GM23338 (cell line): Measurements from ENCODE around the gene BIN1. TPM values are rescaled to one million over a fixed set of nuclear protein-coding genes. Genes with fewer than 3 reads are reported as not detected.

Source experiments
- ATAC-seq: fragments of 200-7000 bp; cut with Tn5 transposase; 3 replicates; pipeline ENCODE4 v1.9.1; 2020
- DNase-seq: peaks from one replicate; pipeline ENCODE4 v3.0.0-alpha.2; 2015; ENCODE audit warnings: low spot score
- H2AFZ ChIP-seq: fragments of 200-600 bp; sonication (generic); 2 replicates; pipeline ENCODE4 v1.8.0; 2016; ENCODE audit warnings: antibody characterized with exemption, mild to moderate bottlenecking, moderate library complexity
- H3F3A ChIP-seq: fragments of 200-600 bp; sonication (generic); replicated peaks from 2 replicates; pipeline ENCODE4 v1.8.0; 2017; ENCODE audit warnings: antibody characterized with exemption, mixed run types, low read depth
- H3K27ac ChIP-seq: fragments of 200-600 bp; sonication (generic); 2 replicates; pipeline ENCODE4 v1.6.1; 2016; ENCODE audit warnings: low read depth
- H3K27me3 ChIP-seq: fragments of 200-600 bp; sonication (generic); 2 replicates; pipeline ENCODE4 v1.8.0; 2016; ENCODE audit warnings: mild to moderate bottlenecking, mixed run types, moderate library complexity; ENCODE audit not compliant: insufficient read depth
- H3K36me3 ChIP-seq: fragments of 200-600 bp; sonication (generic); 2 replicates; pipeline ENCODE4 v1.8.0; 2016; ENCODE audit warnings: mild to moderate bottlenecking; ENCODE audit not compliant: insufficient read depth
- H3K4me1 ChIP-seq: fragments of 200-600 bp; sonication (generic); 2 replicates; pipeline ENCODE4 v1.8.0; 2016; ENCODE audit warnings: mild to moderate bottlenecking, moderate library complexity; ENCODE audit not compliant: insufficient read depth
- H3K4me2 ChIP-seq: fragments of 200-600 bp; sonication (generic); 2 replicates; pipeline ENCODE4 v1.7.1; 2017; ENCODE audit warnings: mixed run types
- H3K4me3 ChIP-seq: fragments of 200-600 bp; sonication (generic); 2 replicates; pipeline ENCODE4 v1.6.1; 2016; ENCODE audit warnings: mixed run types
- H3K79me2 ChIP-seq: fragments of 200-600 bp; sonication (generic); replicated peaks from 2 replicates; pipeline ENCODE4 v1.8.0; 2017; ENCODE audit warnings: mild to moderate bottlenecking; ENCODE audit not compliant: insufficient read depth
- H3K9me2 ChIP-seq: fragments of 200-600 bp; sonication (generic); 2 replicates; pipeline ENCODE4 v1.8.0; 2017; ENCODE audit not compliant: insufficient read depth
- H4K20me1 ChIP-seq: fragments of 200-600 bp; sonication (generic); replicated peaks from 2 replicates; pipeline ENCODE4 v1.8.0; 2017; ENCODE audit warnings: mild to moderate bottlenecking; ENCODE audit not compliant: insufficient read depth
- H3K27ac Mint-ChIP-seq: 2 replicates; pipeline ENCODE4 v1.8.0; 2020; ENCODE audit warnings: inconsistent platforms, mild to moderate bottlenecking, moderate library complexity, mixed read lengths
- H3K27me3 Mint-ChIP-seq: 3 replicates; pipeline ENCODE4 v1.8.0; 2022; ENCODE audit warnings: low read depth, mild to moderate bottlenecking, moderate library complexity, mixed read lengths, inconsistent platforms; ENCODE audit not compliant: insufficient read depth, poor library complexity
- H3K36me3 Mint-ChIP-seq: 3 replicates; pipeline ENCODE4 v1.8.0; 2021; ENCODE audit warnings: low read depth, mild to moderate bottlenecking, inconsistent platforms, moderate library complexity, mixed read lengths
- H3K4me1 Mint-ChIP-seq: 3 replicates; pipeline ENCODE4 v1.8.0; 2020; ENCODE audit warnings: mild to moderate bottlenecking, inconsistent platforms, mixed read lengths
- H3K4me3 Mint-ChIP-seq: 3 replicates; pipeline ENCODE4 v1.8.0; 2021; ENCODE audit warnings: moderate library complexity, mild to moderate bottlenecking, inconsistent platforms, mixed read lengths
- H3K9me3 Mint-ChIP-seq: 3 replicates; pipeline ENCODE4 v1.8.0; 2020; ENCODE audit warnings: moderate library complexity, mild to moderate bottlenecking, inconsistent platforms, mixed read lengths
- CREB1 ChIP-seq: fragments of 250-450 bp; sonication (Bioruptor Pico); IDR thresholded peaks from 2 replicates; pipeline ENCODE4 v1.5.0; 2020; ENCODE audit warnings: low read depth, mild to moderate bottlenecking, moderate library complexity
- CTCF ChIP-seq, 2 experiments: fragments of 200-600 bp in 1 of 2; sonication (generic) in 1 of 2; conservative IDR thresholded peaks; 2 replicates each; pipeline versions ENCODE4 v1.5.1 to v1.6.1; 2016 to 2017; ENCODE audit warnings: antibody characterized with exemption in 2 of 2, low read depth in 2 of 2, mild to moderate bottlenecking in 2 of 2, moderate library complexity in 1 of 2
- POLR2AphosphoS5 ChIP-seq: IDR thresholded peaks from 2 replicates; pipeline ENCODE4 v1.6.1; 2016; ENCODE audit warnings: antibody characterized with exemption, low read depth
- STAT1 ChIP-seq: IDR thresholded peaks from one replicate; pipeline ENCODE4 v1.6.1; 2016; ENCODE audit warnings: antibody characterized with exemption; ENCODE audit not compliant: unreplicated experiment
- ZNF114 ChIP-seq: fragments of 250-450 bp; sonication (Bioruptor Pico); IDR thresholded peaks from 2 replicates; pipeline ENCODE4 v1.5.0; 2020; ENCODE audit warnings: mild to moderate bottlenecking, moderate library complexity
- polyA plus RNA-seq: library from polyadenylated mRNA; unstranded; fragments of >200 nt; fragmentation: Nextera tagmentation; extraction: Ambion mirVana; gene quantifications from 2 replicates; pipeline ENCODE4 v1.2.1, GENCODE V29; 2016
- total RNA-seq: library from RNA; depleted of rRNA; stranded (reverse); fragments of >200 nt; shearing (Covaris generic); gene quantifications from 2 replicates; pipeline ENCODE4 v1.2.3, GENCODE V29; 2014
- TF ChIP-seq, protein P1 (sequence below): IDR thresholded peaks from one replicate; pipeline ENCODE4 v1.6.1; 2018; ENCODE audit warnings: antibody characterized with exemption; ENCODE audit not compliant: unreplicated experiment

BIN1 gene
- total and polyA plus RNA-seq, 2 experiments from 2014 or later: 30.1 to 56.4 TPM

- TF ChIP-seq CTCF (conservative IDR thresholded peaks at IDR 0.05; ENCODE audit: low read depth in 2 of 2) (no peak), ZNF114 (no peak), POLR2AphosphoS5 (no peak)
- TF ChIP-seq, protein P1, sequence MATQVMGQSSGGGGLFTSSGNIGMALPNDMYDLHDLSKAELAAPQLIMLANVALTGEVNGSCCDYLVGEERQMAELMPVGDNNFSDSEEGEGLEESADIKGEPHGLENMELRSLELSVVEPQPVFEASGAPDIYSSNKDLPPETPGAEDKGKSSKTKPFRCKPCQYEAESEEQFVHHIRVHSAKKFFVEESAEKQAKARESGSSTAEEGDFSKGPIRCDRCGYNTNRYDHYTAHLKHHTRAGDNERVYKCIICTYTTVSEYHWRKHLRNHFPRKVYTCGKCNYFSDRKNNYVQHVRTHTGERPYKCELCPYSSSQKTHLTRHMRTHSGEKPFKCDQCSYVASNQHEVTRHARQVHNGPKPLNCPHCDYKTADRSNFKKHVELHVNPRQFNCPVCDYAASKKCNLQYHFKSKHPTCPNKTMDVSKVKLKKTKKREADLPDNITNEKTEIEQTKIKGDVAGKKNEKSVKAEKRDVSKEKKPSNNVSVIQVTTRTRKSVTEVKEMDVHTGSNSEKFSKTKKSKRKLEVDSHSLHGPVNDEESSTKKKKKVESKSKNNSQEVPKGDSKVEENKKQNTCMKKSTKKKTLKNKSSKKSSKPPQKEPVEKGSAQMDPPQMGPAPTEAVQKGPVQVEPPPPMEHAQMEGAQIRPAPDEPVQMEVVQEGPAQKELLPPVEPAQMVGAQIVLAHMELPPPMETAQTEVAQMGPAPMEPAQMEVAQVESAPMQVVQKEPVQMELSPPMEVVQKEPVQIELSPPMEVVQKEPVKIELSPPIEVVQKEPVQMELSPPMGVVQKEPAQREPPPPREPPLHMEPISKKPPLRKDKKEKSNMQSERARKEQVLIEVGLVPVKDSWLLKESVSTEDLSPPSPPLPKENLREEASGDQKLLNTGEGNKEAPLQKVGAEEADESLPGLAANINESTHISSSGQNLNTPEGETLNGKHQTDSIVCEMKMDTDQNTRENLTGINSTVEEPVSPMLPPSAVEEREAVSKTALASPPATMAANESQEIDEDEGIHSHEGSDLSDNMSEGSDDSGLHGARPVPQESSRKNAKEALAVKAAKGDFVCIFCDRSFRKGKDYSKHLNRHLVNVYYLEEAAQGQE: no peak
These were observed 56.2 kb downstream of the BIN1 start (continued) for GRCh38 chr2:127050803-127051115.

DNA sequence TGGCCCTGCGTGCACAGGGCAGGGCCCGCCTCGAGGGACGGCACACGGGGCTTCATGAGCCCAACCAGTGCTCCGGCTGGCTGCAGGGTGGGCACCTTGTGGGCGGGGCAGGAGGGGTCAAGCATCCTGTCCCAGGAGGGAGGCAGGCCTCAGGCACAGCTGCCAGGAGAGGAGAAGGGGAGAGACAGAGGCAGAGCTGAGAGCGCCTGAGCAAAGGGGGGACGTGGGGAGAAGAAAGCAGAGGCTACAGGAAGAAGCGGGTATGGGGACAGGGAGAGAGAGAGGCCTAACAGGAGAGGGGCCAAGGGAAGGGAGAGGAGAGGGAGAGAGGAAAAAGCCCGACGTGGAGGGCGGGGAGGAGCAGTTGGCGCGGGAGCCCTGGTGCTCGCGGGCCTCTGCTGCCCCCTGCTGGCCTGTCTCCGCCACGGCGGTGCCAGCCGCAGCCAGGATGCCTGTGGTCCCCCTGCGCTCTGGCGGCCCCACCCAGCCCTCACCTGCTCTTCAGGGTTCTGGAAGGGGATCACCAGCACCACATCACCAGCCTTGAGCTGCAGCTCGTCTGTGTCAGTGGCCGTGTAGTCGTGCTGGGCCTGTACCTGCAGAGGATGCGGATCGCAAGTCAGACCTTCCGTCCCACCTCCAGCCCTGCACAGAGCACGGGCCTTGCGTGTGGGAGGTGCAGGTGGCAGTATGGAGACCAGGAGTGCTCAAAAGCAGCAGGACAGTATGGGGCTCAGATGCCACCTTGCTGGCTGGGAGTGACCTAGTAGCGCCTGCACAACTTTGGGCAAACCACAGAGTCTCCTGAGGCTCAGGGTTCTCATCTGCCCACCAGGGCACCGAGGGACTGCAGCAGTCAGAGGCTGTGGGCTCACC lies 56.8 kb downstream of the BIN1 start:
- Histone ChIP-seq H3K9me2 (no peaks in the 10 kb centered on the region), H3K79me2 (no peaks in the 10 kb centered on the region), H2AFZ (peak overlapping the region; percentile 84), H3F3A (no peaks in the 10 kb centered on the region), H3K27me3 (no peaks in the 10 kb centered on the region), H3K4me1 (0 out of 2 replicates have a peak, but pooled peaks cover 3% of the 10 kb centered on the region), H3K27ac (no peak overlapping the region), H3K36me3 (no peaks in the 10 kb centered on the region), H3K4me3 (no peak overlapping the region), H4K20me1 (no peaks in the 10 kb centered on the region), H3K4me2 (0 out of 2 replicates have a peak overlapping the region, but pooled peaks have one; percentile 51)
- Mint-ChIP-seq H3K4me1 (peaks cover 3% of the 10 kb centered on the region; the same call in 1 of the 3 replicates), H3K4me3 (no peak overlapping the region), H3K9me3 (no peaks in the 10 kb centered on the region), H3K27ac (no peak overlapping the region), H3K36me3 (no peaks in the 10 kb centered on the region), H3K27me3 (peaks cover 10% of the 10 kb centered on the region)
- TF ChIP-seq STAT1 (no peak), CTCF (conservative IDR thresholded peaks at IDR 0.05; ENCODE audit: low read depth in 2 of 2) (peak; percentile 68 to 92), CREB1 (peak; percentile 31; the same call in 1 of the 2 replicates)
- peak; percentile 82 for DNase-seq
- ATAC-seq: peak; percentile 83
